GM21723 (cell line): ENCODE data around the gene DDX5.

Experiments used
- ATAC-seq: cut with Tn5 transposase; IDR thresholded peaks from one replicate; pipeline ENCODE4 v1.9.1; 2021; ENCODE audit warnings: mild to moderate bottlenecking, moderate library complexity; ENCODE audit not compliant: unreplicated experiment

The DDX5 gene

DNA sequence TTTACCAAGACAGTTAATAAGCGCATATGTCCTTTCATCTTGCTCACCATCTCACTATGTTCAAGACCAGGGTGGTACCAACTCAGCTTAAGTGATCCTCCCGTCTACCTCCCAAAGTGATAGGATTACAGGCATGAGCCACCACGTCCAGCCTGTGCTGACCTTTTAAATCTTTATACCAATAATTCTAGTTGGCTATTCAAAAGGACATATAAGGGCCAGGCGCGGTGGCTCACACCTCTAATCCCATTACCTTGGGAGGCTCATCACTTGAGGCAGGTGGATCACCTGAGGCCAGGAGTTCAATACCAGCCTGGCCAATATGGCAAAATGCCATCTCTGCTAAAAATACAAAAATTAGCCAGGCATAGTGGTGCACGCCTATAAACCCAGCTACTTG, 3.1 kb upstream of the DDX5 start:
- ATAC-seq = no peak

DNA sequence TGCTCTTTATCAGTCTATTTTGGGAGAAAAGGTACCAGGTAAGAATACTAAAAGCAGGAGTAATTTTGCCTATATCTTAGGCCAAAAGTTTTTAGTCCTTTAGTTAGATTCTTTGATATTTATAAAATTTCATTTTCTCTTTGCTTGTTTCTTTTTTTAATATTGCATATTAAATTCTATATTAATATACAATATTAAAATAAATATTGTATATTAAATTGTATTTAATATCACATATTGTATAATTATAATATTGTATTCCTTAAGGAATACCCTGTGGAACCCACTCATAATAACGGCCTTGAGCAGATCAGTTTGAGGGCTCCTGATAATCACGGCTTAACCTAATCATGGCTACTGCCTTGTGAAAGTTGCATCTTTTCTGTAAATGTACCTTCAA, 2.6 kb upstream of the DDX5 start:
- ATAC-seq = no peak

DNA sequence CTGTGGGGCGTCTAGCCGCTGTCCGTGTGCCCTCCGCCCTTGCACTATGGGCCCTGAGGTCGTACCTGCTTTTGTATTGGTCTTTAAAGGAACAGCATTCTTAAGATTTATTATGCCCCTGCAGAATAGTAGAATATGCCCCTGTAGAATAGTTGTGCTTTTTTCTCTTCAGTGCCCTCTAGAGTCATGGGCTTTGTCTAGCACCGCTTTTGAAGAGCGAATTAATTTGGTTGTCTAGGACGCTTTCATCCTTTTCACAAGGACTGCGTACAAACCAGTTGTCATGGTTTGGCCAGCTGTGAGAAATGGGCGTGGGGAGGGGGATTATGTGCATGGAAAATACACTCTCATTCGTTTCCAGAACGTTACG, 1.3 kb upstream of the DDX5 start:
- peak; percentile 11 for ATAC-seq

DNA sequence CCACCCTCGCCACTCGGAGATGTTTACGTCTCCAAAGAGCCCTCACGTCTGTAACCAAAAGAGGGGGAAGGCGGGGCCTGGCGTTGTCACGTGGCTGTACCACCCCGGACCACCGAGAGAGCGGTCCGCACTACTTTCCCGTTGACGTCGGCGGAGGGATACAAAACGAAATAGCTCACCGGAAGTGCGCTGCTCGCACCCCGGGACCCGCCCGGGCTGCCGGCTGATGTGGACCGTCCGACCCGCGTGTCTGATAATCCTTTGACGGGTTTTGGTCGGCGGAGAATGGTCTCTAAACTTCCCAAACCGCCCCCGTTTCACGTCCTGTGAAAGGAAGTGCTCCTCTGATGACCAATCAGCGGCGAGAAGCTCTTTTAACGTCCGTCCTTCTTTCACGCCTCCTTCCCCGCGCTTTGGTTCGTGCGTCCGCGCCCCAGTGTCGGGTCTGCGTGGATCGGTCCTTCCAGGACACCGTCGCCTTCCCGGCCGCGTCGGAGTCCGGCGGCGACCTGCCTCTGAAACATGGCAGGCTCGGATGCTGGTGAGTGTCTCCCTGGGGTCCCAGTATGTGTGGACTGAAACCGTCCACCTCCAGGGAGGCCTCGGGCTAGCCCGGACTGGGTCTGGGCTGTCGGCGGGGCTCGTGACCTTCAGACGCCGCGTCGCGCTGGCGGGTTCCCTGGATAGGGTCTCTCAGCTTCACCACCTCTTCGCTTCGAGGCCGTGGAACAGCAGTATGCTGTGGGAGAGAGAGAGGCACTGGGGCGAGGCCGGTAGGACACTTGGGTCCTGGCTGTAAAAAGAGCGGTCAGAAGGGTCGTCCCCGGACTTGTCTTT, 705 bp upstream of the DDX5 start, which contains the start of gene CEP95:
CEP95 (plus strand) TSS at position 402 of the 837 bp plus-strand sequence; CDS start at position 523, 121 bp downstream.
- ATAC-seq = peak; percentile 63

DNA sequence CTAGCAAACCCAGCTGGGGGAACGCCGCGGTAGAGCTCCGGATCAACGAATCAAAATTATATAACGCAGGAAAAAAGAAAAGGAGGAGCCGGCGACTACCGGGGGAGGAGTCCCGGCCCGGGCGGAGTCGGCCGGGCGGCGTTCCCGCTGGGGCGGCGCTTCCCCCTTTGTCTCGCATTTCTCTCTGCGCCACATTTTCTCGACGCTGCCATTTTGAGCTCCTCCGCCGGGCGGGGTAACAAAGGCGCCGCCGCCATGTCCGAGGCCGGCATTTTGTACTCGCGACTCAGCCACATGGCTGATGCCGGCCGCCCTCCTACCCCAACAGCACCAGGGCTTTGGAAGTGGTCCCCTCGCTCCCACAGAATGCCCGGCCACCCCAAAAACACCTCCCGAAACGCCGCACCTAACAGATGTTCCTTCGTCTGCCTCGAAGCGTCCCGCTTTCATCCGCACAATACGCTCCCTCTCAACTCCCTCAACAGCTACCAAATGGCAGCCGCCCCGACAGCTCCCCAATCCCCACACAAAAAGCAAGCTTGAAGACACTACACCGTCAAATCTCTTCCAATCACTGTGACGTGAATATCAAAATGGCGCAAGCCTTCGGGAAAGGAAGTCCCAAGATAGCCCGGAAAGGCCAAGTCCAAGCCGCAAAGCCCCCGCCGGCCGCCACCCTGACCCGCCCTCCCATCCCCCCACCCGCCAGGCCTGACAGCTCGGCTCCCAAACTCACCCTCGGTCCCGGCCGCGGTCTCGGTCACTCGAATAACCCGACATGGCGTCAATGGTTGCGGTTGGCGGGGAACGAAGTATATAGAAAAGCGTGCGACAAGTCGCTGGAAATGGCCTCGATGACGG, 519 bp downstream of the DDX5 start:
- peak; percentile 42 for ATAC-seq

DNA sequence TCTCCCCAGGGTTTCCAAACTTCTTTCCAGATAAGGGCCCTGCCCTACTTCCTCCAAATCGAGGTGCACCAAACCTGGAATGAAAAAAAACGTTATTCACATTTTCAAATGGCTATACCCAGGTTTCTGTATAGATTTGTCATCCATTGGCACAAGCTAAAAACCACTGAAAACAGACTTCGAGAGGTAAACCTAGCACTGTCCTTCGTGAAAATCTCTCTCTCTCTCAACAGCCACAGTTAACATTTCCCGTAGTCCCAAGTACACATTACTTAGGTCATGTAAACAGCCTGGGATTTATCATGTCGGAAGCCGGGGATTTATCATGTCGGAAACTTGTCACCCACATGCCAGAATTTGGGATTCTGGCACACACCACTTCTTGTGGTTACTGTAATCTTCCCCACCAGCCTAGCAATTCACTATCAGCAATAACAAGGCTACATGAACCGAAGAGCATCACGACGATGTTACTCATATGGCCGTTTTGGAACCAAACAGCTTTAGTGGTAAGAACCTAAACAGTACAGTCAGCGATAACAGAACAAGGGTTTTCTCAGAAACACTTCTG, 1.2 kb downstream of the DDX5 start:
- no peak for ATAC-seq

DNA sequence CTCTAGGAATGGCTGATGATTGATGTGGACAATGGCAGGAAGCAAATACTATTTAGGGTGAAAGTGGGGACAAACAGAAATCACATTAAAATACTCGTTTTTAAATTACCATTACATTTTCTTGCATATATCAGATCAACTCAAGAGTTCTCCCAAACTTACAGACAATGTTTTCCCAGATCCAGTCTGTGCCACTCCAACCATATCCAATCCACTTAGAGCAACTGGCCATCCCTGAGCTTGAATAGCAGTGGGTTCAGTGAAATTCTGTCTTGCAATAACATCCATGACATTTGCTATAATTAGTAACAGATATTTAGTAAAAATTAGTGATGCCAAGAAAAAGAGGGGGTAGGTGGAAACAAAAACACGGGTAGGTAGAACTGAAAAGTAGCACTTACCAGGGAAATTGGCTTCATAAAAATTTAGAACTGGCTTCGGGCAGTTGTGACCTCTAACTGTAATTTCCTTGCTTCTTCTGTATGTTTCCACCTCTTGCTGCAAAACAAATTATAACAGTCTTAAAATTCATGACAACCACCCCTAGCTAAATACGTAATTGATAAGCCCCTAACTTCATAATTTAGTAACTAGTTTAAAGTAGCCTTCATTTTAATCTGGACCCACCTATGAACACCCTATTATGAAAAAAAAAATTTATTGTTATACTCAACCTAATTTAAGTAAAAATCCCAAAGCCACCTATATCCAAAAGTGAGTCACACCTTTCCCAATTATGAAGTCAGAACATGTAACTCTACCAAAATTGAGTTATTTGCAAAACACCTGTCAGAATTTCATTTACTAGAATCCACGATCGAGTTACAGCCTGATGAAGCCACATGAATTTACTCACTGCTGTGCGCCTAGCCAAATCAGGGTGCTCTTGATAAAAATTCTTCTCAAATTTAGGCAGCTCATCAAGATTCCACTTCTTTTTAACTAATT, 2.0 kb downstream of the DDX5 start:
- no peak for ATAC-seq

DNA sequence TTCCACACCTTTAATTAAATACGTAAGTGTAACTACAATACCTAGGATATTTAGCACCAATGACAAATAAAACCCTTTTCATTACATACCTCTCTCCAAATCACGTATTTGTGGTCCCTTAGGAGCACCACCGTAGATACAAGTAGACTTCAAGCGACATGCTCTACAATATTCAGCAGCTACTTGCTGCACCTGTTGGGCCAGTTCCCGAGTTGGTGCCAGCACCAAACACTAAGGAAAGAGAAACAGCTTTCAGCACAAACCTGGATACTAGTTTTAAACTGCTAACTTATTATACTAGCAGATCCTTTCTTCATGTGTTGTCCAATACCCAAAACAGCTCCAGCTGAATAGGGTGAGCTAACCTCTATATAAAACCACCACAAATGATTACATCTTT, 2.7 kb downstream of the DDX5 start:
- ATAC-seq = no peak

DNA sequence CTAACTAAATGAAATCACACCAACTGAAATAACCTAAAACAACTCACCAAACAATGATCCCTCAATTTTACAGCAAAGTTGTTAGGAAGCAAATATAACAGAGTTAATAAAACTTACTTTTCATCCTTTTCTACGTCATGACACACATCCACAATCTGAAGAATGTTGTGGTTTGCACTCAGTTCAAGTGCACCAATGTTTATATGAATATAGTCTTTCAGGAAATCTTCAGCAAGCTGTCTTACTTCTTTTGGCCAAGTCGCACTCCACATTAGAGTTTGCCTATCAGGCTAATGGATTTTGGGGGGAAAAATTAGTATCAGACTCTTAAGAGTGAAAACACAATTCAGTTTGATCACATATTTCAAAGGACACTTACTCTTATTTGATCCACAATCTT, 3.3 kb downstream of the DDX5 start:
- ATAC-seq = no peak

DNA sequence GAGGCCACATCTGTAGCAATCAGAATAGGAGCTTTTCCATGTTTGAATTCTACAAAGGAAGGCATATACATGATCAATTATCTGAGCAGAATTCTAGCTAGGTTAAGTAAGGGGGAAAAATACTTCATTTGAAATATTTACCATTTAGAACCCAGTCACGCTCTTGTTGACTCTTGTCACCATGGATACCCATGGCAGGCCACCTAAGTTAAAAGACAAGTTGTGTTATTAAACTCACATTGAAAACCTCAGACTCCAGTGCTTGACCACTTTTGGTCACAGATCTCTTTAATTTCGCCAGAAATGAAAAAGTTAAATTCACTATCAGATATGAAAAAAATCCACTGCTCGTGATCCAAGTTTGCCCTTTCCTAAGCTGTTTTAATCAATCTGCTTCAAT, 4.1 kb downstream of the DDX5 start:
- ATAC-seq = no peak

DNA sequence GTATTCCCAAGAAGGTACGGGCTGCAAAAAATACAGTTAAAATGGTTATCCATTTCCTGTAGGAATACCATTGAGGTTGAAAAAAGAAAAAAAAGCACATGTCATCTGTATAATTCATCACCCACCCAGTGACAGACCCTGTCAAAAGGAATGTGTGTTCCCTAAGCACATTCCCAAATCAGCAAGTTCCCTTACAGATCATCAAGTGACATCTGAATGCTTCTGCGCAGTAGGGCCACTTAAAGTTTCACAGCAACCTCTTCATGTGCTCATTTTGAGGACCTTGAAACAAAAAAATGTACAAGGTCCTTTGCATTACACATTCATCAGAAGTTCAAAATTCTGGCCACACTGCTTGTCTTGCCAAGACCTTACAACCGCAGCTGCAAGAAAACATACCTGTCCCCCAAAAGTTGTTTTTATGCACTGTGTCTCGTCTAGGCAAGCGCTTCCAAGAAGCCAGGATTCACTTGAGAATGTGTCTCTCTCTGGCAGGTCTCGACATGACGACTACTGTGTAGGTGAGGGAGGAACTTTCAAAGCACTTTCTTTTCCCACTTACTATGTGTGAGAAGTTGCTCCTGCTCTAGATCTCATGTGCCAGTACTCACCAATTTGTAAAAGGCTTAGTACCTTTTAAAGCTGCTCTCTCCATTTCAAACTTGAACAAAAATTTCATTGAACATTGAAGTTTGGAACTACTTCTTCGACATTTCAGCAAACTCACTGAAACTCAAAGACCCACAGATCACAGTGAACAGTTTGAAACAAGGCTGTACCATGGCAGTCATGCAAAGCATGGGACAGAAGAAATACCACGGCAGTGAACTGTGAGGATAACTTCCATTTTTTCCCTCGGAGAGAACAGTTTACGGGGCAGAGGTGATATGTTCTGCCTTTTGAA, 5.0 kb downstream of the DDX5 start:
- no peak for ATAC-seq

DNA sequence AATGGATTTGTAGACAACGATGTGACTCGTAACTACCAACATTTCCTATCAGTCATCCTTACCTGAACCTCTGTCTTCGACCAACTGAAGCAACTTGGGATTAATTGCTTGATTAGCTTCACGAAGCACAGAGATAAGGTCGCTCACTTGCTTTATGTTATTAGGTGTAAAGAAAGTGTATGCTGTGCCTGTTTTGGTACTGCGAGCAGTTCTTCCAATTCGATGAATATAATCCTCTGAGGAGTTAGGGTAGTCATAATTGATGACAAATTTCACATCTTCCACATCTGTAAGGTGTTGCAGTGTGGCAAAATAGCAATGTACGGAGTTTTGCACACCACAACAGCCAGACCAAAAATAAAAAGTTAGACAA, 5.6 kb downstream of the DDX5 start:
- no peak for ATAC-seq

DNA sequence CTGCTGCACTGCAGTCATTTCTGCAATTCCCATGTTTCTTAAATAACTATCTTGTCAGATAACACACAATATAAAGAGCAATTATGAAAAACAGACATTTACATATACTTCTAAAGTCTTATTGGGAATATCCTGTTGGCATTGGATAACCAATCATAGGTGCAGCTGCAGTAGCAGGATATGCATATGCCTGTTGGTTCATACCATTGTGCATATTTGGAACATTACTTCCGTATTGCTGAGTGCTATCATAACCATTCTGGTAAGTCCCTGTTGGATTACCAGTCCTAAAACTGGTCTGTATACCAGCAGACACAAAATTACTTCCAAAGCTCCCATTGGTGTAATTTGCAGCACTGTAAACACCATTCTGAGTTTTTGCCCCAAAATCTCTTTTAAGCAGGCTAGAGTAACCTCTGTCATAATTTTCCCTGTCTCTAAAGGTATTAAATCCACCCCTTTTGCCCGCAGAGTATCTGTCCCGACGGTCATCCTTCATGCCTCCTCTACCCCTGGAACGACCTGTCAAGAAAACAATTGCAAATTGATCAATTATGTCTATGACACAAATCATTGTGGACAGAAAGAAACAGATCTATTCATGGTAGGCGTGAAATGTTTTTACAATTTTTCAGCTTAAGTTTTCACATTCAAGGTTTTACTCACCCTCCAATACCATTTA, 6.1 kb downstream of the DDX5 start:
- ATAC-seq = no peak

DNA sequence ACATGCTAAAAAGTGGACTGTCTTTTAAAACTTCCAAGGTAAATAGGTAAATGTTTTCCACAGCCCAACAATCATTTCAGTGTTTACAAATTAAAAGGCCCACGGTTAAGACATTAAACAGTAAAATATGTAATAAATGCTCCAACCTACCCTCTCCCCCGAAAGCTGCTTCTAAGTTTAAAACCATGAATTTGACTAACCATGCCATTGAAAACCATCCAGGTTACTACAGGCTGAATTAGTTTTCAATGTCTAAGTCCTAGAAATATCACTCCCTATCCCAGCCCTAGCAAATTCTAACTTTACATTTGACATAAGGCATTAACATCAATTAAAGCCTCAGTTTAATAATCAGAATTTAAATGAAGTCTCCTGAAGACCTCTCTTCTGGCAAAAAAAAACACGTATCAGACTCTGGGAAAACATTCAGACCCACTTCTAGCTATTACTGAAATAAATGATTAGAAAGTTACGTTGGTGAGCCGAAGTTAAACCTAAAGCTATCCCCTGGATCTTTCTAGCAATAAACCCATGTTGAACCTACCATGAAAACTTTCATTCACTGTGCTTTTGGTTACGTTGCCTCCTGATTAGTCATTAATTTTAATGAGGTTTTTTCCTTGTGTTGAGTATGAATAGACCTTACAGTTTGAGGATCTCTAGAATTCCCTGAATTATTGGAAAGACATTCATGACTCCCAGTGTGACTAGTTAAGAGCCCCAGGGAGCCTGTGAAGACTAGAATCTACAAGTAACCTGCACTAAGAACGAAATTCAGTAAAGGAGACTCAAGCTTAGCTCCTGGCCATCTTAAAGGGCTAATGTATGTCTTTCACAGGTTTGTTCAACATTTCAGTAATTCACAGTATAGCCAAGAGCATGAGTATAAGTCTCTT, 7.5 kb downstream of the DDX5 start:
- no peak for ATAC-seq

DNA sequence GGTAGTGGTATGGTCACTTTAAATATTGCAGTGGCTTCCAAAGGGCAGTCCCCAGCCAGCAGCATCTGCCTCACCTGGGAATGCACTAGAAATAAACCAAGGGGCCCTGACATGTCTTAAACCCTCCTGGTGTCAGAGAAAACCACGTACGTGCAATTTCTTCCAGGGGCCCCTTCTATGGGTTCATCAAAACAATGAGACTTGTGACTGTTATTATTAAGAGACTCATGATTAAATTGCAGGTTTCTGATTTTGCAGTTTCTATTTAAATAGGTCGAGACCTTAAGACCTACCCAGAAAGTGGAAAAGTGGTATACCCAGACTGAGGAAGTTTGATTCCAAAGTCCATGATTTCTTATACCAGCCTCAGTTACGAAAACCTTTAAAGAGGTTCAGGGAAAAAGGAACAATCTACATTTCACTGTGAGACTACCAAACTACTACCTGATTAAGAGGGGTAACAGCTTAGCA, 8.5 kb downstream of the DDX5 start:
- no peak for ATAC-seq

DNA sequence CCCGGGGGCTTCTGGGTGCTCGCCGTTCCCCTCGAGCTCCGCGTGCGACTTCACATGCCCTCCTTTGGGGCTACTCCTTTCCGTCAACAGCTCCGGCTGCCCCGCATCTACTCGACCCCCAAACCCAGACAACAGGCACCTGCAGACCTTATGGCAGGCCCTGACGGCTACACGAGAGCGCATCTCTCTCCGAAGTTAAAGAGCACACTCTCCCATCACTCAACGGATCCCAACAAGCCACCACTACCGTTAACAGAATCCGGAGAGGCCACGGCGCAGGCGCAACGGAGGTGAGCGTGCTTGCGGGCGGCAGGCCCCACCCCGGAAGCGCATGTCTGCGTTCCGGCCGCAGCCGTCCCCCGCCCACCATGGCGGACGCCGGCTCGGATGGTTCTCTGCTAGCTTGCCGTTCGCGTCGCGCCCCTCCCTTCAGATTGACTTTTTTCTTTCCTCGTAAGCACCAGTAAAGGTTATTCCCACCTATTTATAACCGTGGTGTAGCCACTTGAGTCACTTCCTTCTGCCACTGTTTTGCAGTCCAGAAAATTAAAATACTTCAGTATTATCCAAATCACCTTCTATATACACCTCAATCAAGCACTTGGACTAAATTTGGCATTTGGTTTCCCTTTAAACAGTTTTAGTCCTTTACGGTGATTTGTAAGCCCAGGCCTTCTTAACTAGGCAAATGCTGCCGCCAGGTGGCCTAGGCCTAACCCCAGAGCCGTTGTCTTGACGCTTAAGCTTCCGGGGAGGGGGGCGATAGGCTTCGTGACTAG, 9.1 kb downstream of the DDX5 start, which contains the start of gene POLG2:
POLG2 (minus strand) TSS at position 269 of the 779 bp plus-strand sequence; CDS start at position 183, 86 bp downstream.
- peak; percentile 80 for ATAC-seq

DNA sequence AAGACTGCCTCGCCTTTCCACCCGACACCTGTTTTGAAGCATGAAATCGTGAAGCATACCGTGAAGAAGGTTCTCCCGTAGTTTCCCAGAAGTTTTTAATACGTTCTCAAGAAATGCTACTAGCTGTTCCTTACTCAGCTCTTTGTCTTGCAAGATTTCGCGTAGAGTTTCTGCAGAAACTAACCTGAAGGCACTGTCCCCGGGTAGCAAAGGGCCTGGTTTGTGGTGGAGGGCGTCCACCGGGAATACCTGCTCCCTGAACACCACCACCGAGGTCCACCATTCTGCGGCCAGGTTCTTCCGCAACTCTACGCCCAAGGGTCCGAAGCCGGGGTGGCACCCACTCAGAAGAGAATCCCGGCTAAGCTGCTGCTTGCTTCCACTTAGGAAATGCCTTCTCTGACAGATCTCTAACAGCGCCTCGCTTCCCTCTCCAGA, 9.7 kb downstream of the DDX5 start:
- ATAC-seq = no peak
